Measurements from ENCODE around the gene GP9.
"Not testable (repeated sequence)": the region's sequence is repeated elsewhere in the genome, so short reads cannot be mapped to it uniquely, and the experiment has no call there.

Gene GP9

DNA sequence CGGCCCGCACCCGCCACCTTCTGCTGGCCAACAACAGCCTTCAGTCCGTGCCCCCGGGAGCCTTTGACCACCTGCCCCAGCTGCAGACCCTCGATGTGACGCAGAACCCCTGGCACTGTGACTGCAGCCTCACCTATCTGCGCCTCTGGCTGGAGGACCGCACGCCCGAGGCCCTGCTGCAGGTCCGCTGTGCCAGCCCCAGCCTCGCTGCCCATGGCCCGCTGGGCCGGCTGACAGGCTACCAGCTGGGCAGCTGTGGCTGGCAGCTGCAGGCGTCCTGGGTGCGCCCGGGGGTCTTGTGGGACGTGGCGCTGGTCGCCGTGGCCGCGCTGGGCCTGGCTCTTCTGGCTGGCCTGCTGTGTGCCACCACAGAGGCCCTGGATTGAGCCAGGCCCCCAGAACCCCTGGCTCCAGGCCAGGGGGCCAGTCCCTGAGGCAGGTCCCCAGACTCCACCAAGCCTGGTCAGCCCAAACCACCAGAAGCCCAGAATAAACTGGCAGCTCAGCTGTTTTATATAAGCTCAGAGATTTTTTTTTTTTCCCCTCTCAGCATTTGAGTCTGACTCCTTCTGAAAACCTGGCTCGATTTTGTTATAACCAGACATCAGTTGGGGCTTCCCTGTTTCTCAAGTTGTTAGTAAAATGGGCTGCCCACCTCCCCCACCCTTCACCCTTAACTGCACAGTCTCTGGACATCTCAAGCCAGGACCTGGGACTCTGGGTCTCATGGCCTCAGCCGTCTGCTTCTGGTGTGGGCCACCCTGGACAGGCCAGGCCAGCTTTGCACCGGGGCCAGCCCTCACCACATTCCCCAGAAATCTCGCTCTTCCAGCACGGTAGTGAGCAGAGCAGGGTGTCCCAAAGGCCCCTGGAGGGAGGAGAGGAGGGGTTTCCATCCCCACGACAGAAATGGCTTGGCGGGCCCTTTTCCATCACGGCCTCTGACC, 1.6 kb downstream of the GP9 start:
- no peak for DNase-seq (ENCODE audit: extremely low spot score)
- ChIA-PET POLR2A (no interaction called here), CTCF (interaction anchor here (1.2 to 4.3 kb wide), 2 partner anchors 9 to 184 kb away, joined by 4 to 20 read pairs; no protein-coding TSS in a partner anchor)
- TF ChIP-seq, protein P1, sequence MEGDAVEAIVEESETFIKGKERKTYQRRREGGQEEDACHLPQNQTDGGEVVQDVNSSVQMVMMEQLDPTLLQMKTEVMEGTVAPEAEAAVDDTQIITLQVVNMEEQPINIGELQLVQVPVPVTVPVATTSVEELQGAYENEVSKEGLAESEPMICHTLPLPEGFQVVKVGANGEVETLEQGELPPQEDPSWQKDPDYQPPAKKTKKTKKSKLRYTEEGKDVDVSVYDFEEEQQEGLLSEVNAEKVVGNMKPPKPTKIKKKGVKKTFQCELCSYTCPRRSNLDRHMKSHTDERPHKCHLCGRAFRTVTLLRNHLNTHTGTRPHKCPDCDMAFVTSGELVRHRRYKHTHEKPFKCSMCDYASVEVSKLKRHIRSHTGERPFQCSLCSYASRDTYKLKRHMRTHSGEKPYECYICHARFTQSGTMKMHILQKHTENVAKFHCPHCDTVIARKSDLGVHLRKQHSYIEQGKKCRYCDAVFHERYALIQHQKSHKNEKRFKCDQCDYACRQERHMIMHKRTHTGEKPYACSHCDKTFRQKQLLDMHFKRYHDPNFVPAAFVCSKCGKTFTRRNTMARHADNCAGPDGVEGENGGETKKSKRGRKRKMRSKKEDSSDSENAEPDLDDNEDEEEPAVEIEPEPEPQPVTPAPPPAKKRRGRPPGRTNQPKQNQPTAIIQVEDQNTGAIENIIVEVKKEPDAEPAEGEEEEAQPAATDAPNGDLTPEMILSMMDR (IDR thresholded peaks at IDR 0.05; ENCODE audit: control extremely low read depth, extremely low read depth, low read depth, missing control alignments) = no peak

DNA sequence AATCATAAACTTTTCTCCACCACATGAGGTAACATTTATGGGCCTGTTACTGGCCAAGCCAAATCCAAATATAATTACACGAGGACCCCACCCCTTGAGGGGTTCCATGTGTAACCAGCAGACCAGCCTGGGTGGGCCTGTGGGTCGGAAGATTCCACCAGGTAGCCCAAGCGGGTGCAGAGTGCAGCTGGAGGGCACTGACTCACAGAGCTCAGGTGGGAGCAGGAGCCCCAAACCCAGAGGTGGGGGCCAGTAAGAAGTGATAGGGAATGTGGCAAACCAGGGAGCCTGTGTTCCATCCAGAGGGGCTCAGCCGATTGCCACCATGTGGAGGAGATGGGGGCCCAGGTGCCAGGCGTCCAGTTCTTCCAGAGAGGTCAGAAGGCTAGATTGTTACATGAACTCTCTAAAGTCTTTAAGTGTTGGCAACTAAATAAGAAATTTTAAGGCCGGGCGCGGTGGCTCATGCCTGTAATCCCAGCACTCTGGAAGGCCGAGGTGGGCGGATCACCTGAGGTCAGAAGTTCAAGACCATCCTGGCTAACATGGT, 2.6 kb downstream of the GP9 start:
- ChIA-PET POLR2A (no interaction called here), CTCF (interaction anchor here (1.2 to 4.3 kb wide), 2 partner anchors 10 to 183 kb away, joined by 4 to 20 read pairs; no protein-coding TSS in a partner anchor)
- TF ChIP-seq, protein P1 (IDR thresholded peaks at IDR 0.05; ENCODE audit: control extremely low read depth, extremely low read depth, low read depth, missing control alignments) = no peak
- DNase-seq (ENCODE audit: extremely low spot score) = no peak

DNA sequence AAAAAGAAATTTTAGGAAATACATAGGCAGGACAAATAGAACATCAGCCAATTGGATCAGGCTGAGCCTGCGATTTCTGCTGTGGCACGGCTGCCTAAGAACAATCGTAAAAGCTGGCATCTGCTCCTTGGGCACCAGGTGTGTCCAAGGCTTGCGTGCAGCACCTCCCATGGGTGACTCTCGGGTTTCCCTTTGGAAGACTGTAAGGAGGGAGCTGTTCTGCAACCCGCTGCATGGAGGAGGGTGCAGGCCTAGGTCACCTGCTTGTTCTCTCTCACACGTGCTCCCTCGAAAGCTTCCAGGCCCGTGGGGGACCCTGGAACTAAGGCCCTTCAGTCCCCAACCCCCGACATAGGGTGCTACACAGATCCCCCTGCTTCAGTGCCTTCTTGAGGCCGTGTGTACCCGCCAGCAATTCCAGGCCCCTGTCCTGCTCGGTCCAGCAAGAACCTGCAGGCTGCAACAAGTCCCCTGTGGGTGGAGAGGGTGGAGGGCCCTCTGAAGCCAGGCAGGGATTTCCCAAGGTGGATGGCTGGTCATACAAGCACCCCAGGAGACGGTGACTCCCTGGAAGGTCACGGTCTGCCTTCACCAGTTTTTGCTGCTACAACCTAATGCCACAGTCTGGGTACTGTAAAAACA, 3.4 kb downstream of the GP9 start:
- no peak for DNase-seq (ENCODE audit: extremely low spot score)
- POLR2A ChIA-PET = no interaction called here
- CTCF ChIA-PET = interaction anchor here (4.3 kb wide), 1 partner anchor 11 kb away, joined by 20 read pairs; no protein-coding TSS in a partner anchor
- TF ChIP-seq, protein P1 (IDR thresholded peaks at IDR 0.05; ENCODE audit: control extremely low read depth, extremely low read depth, low read depth, missing control alignments) = no peak

DNA sequence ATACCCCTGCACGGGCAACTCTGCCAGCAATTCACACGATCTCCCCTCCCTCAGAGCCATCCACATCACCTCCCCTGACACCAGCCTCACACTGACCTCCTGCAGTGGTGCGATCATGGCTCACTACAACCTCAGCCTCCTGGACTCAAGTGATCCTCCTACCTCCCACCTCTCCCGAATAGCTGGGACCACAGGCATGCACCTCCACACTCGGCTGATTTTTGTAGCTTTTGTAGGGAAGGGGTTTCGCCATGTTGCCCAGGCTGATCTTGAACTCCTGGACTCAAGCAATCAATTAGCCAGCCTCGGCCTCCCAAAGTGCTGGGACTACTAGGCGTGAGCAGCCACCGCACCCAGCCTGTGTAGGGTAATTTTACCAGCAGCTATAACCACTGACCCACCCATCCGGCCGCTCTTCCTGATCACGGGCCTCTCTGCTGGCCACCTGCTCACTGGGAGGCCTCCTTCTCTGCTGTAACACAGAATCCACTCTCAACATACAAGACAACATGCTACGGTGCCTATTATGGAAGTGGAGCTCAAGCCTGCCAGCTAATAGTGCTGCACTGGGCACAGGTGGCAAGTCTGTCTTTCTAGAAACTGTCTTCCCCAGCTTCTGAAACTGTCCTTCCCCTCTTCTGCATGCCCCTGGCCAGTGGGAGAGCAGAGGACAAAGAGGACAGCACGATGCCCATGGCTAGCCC, 4.6 kb downstream of the GP9 start:
- ChIA-PET CTCF (interaction anchor here (10.8 kb wide), 1 partner anchor 14 kb away, joined by 96 read pairs; no protein-coding TSS in a partner anchor), POLR2A (no interaction called here)
- TF ChIP-seq, protein P1 (IDR thresholded peaks at IDR 0.05; ENCODE audit: control extremely low read depth, extremely low read depth, low read depth, missing control alignments) = no peak
- DNase-seq (ENCODE audit: extremely low spot score) = no peak

DNA sequence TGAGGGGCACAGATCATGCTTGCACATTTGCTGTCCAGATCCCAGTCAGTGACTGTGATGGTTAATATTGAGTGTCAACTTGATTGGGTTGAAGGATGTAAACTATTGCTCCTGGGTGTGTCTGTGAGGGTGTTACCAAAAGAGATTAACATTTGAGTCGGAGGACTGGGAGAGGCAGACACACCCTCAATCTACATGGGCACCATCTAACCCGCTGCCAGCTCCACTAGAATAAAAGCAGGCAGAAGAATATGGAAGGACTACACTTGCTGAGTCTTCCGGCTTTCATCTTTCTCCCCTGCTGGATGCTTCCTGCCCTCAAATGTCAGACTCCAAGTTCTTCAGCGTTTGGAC, 5.1 kb downstream of the GP9 start:
- TF ChIP-seq, protein P1 (IDR thresholded peaks at IDR 0.05; ENCODE audit: control extremely low read depth, extremely low read depth, low read depth, missing control alignments) = no peak
- ChIA-PET POLR2A (no interaction called here), CTCF (interaction anchor here (10.8 kb wide), 1 partner anchor 14 kb away, joined by 96 read pairs; no protein-coding TSS in a partner anchor)
- no peak for DNase-seq (ENCODE audit: extremely low spot score)

DNA sequence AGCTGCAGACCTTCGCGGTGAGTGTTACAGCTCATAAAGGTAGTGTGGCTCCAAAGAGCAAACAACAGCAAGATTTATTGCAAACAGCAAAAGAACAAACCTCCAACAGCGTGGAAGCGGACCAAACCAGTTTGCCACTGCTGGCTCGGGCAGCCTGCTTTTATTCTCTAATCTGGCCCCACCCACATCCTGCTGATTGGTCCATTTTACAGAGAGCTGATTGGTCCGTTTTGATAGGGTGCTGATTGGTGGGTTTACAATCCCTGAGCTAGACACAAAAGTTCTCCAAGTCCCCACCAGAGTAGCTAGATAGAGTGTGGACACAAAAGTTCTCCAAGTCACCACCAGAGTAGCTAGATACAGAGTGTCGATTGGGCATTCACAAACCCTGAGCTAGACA, 7.1 kb downstream of the GP9 start:
- POLR2A ChIA-PET; DNase-seq (ENCODE audit: extremely low spot score): not testable (repeated sequence)
- CTCF ChIA-PET = interaction anchor here (1.0 to 10.8 kb wide), 5 partner anchors 11 to 178 kb away, joined by 3 to 96 read pairs (median 6); no protein-coding TSS in a partner anchor
